HS-27A (cell line): ENCODE results near the gene APOA1.

Experiments used
- DNase-seq: peaks from one replicate; pipeline ENCODE4 v3.0.0-alpha.2; 2012; ENCODE audit warnings: low read depth, missing footprints

Gene APOA1

GRCh38 chr11:116788975-116789374, 48.4 kb downstream of the APOA1 start:
- DNase-seq: no peak

- DNase-seq: no peak
Observed at GRCh38 chr11:116788534-116788933, 48.9 kb downstream of the APOA1 start.

GRCh38 chr11:116787786-116788486, 49.5 kb downstream of the APOA1 start, which contains the start of gene ZPR1:
TSS of gene ZPR1 (minus strand) at chr11:116788023. CDS start at chr11:116787990, 33 bp downstream.
- DNase-seq: no peak

- DNase-seq: no peak
Observed at GRCh38 chr11:116787436-116787785, 50.0 kb downstream of the APOA1 start.

GRCh38 chr11:116786966-116787365, 50.5 kb downstream of the APOA1 start:
- no peak for DNase-seq

- DNase-seq: no peak
Observed at GRCh38 chr11:116786326-116786725, 51.1 kb downstream of the APOA1 start.
